AG08396 (cell line): Measurements from ENCODE around the gene FH.

Experiments used
- DNase-seq: peaks from one replicate; pipeline ENCODE4 v3.0.0; 2012; ENCODE audit warnings: low spot score, mixed read lengths

Gene FH

DNA sequence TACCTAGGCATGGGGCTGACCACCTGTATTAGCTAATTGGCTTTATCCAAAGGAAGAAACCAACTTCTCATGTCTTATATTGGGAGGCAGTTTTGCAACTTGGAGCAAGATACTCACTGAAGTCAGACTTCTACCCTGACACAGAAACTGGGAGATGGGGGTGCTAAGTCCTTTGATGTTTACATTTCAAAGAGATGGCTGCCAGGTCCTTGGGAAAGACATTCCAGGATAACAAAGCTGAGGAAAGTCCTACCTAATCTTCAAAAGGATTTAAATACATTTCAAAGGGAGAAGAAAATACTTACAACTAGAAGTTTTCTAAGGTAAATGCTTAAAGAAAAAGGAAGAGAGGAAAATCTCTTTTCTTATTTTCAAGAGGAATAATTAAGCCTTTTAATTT, 62.1 kb downstream of the FH start:
- no peak for DNase-seq

DNA sequence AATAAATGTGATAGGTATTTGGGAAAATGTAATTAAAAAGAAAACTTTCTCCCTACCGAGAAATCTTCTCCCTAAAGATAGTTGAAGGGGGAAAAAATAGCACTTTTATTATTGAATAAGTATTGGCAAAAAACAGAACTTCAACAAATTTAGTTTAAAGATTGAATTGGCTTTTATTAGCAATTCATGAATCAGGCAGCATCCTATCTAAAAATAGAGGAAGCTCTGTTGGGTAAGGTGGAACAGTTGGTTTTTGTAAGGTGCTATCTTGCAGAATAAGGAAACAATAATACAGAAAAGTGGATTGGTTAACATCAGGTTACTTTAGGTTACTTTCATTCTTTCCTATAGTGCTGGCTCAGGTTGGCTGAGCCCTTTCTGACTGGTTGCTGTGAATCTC, 62.8 kb downstream of the FH start:
- DNase-seq: no peak

DNA sequence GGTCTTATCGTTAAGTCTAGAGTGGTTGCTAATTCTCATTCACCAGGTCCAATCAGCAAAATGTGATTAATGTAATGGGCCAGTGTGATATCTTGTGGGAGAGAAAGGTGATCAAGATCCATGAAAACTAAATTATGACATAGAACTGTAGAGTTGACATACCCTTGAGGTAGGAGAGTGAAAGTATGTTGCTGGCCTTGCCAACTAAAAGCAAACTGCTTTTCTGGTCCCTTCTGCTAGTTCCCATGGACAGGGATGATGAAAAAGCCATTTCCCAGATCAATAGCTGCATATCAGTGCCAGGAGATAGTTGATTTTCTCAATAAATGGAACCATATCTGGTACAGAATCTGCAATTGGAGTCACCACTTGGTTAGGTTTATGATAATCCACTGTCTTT, 65.8 kb downstream of the FH start:
- DNase-seq: no peak

DNA sequence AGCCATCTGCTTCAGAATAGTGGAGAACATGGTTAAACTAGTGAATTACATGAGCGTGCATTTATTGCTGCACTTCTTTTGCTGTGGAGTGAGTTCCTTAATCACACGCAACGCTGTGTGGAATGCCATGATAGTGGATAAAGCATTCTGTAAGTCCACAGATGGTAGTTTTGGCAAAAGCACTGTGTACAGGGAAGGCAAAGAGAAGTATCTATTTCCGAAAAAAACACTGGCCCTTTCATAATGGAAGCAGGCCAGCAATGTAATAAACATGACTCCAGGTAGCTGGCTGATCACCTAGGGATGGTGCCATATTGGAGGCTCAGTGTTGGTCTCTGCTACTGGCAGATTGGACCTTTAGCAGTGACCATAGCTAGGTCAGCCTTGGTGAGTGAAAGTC, 67.6 kb downstream of the FH start:
- DNase-seq: no peak
